ENCODE measurements around the gene MYH3. TPM values are rescaled to one million over a fixed set of nuclear protein-coding genes. Genes with fewer than 3 reads are reported as not detected.

MYH3 gene
- polyA plus RNA-seq (2011; rRNA removed) (1.6 TPM in 2 replicates), polyA plus RNA-seq (2017; fragmentation: RNase III; extraction: RNeasy Plus Mini Kit Qiagen cat#74134 plus additional on column Dnase treatment) (2.1 to 2.6 TPM (median 2.2 TPM) in 3 replicates), polyA minus RNA-seq (2011; rRNA and poly(A)+ RNA removed) (0.66 and 5.0 TPM in 2 replicates)
- polyA plus RNA-seq (2012; cell fraction: cytosol; rRNA removed): 1.1 and 1.4 TPM in 2 replicates
- 3.5 and 4.3 TPM in 2 replicates for polyA plus RNA-seq (2012; cell fraction: nucleus; rRNA removed)

DNA sequence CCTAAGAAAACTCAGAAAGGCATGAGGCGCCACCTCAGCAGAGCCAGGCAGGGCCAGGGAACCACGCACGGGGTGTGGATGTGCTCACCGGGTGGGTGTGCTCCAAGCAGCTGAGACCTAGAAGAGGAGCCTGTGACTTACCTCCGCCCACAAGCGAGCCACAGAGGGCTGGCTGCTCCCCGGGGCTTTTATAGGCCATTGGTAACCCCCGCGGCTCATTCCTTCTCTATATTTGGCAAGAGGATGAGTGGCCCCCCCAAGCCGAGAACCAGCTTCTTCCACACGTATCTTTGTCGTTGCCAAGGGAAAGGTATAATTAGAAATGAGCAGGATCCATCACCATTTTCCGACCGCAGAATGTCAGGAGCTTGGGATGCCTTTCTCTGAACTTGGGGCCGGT, at the start of gene MYH3:
TSS of gene MYH3 (minus strand) at position 162 of the 400 bp plus-strand sequence. CDS start 2,245 bp downstream, outside the sequence.
- no peak within 1 kb of the TSS for H3K4me2 ChIP-seq
- H3K9me3 ChIP-seq: no peaks in the 10 kb centered on the region
- no peak within 1 kb of the TSS for H3K27ac ChIP-seq
- ChIA-PET POLR2A (no interaction called here), CTCF (interaction anchor here (1.2 to 5.6 kb wide), 2 partner anchors 11 to 39 kb away, joined by 3 to 35 read pairs; no protein-coding TSS in a partner anchor)
- FAIRE-seq (no peak), DNase-seq (ENCODE audit: low read depth in 1 of 2, low spot score in 1 of 2) (no peak), ATAC-seq (no peak)
- 80% methylated on average over 15 of the region's 15 CpGs for WGBS (ENCODE audit: missing lambda C conversion rate)
- no peaks in the 10 kb centered on the region for H3K4me1 ChIP-seq
- TF ChIP-seq NR3C1 (IDR thresholded peaks at IDR 0.05): no peak
- no peak for TF ChIP-seq CHD2 (IDR thresholded peaks at IDR 0.05; ENCODE audit: low read length, partially characterized antibody)
- no peak for TF ChIP-seq REST (IDR thresholded peaks at IDR 0.05)
- TF ChIP-seq ZSCAN20 (CRISPR knock-in tag; IDR thresholded peaks at IDR 0.05): no peak
- TF ChIP-seq EHF (CRISPR knock-in tag; IDR thresholded peaks at IDR 0.05): no peak
- no peak for TF ChIP-seq BHLHE40 (IDR thresholded peaks at IDR 0.05; ENCODE audit: low read depth, low read length)
- no peak within 1 kb of the TSS for H3K4me3 ChIP-seq

DNA sequence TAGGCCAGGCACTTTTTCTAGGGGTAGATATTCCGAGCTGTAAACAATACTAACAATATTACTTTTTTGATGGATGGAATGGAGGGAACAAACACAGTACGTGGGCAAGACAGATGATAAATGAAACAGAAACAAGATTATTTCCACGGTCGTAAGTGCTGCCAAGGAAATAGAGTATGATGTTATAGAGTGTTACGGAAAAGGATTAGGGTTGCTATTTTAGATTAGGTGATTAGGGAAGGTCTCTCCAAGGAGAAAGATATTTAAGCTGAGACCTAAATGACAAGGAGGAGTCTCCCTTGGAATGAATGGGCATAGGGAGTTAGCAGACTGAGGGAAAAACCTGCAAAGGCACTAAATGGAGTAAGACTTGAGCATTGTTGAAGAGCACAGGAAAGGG, 48.6 kb upstream of the MYH3 start:
- CTCF ChIA-PET: interaction anchor here (1.0 kb wide), 1 partner anchor 19 kb away, joined by 3 read pairs; no protein-coding TSS in a partner anchor
- no peak for FAIRE-seq
- no peak for DNase-seq (ENCODE audit: low read depth in 1 of 2, low spot score in 1 of 2)
- POLR2A ChIA-PET: interaction anchor here (0.5 kb wide), 1 partner anchor 24 kb away, joined by 3 read pairs; the partner anchor contains the start of gene TMEM220
- no peak overlapping the region for H3K4me2 ChIP-seq
- ATAC-seq: no peak
- H3K9me3 ChIP-seq: no peaks in the 10 kb centered on the region
- no peak overlapping the region for H3K27ac ChIP-seq
- TF ChIP-seq PBX3 (IDR thresholded peaks at IDR 0.05) (no peak), BHLHE40 (IDR thresholded peaks at IDR 0.05; ENCODE audit: low read depth, low read length) (no peak)
- H3K4me1 ChIP-seq: no peaks in the 10 kb centered on the region
- WGBS (ENCODE audit: missing lambda C conversion rate): 92% methylated on average over 5 of the region's 5 CpGs
- H3K4me3 ChIP-seq: no peak overlapping the region

DNA sequence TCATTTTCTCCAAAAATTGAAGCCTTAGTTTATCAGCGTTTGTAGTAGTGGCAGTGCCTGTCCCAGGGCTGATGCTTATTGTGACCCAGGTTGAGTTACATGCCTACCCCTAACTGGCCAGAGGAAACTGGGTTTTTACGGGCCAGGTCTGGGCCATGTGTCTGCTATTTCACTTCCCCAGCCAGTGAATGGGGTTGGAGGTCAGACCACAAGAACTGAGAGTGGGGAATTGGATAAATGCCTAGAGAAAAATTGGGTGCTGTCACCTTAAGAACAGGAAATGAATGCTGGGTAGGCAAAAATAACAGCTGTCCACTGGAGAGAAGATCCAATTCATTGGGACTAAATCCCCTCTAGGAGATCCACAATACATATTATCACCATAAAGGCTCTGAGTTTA, 45.5 kb upstream of the MYH3 start:
- Histone ChIP-seq H3K4me1 (no peaks in the 10 kb centered on the region), H3K9me3 (no peaks in the 10 kb centered on the region), H3K4me2 (no peak overlapping the region), H3K27ac (no peak overlapping the region), H3K4me3 (no peak overlapping the region)
- DNase-seq (ENCODE audit: low read depth in 1 of 2, low spot score in 1 of 2) (no peak), ATAC-seq (no peak), FAIRE-seq (no peak)
- 87% methylated on average over 2 of the region's 2 CpGs for WGBS (ENCODE audit: missing lambda C conversion rate)
- TF ChIP-seq MAFK (IDR thresholded peaks at IDR 0.05; ENCODE audit: partially characterized antibody): peak; percentile 18
- no peak for TF ChIP-seq JUNB (IDR thresholded peaks at IDR 0.05)
- CTCF ChIA-PET: interaction anchor here (1.6 kb wide), 1 partner anchor 10 kb away, joined by 6 read pairs; no protein-coding TSS in a partner anchor
- POLR2A ChIA-PET: no interaction called here

DNA sequence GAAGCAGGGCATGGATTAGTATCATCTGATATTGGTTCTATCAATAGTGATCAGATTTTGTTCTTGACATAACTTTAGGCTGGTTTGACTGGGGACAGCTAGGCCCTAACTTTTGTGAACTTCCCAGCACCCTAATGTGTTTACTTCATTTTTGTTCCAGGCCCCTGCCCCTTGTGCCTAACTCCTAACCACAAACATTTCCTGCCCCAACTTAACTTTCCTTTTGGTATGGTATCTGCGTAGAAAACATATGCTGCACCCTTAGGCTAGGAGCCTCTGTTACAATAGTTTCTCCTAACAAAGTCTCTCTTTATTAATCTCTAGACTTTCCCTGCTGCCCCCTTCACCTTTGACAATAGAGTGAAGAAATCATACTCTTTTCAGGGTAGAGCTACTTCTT, 42.7 kb upstream of the MYH3 start:
- no peak for FAIRE-seq
- H3K4me1 ChIP-seq: peaks cover 15% of the 10 kb centered on the region
- H3K4me2 ChIP-seq: no peak overlapping the region
- H3K4me3 ChIP-seq: no peak overlapping the region
- no peak for TF ChIP-seq NFE2L2 (conservative IDR thresholded peaks at IDR 0.05; ENCODE audit: low read length)
- no peak for TF ChIP-seq CHD2 (IDR thresholded peaks at IDR 0.05; ENCODE audit: low read length, partially characterized antibody)
- no peak for TF ChIP-seq ZC3H11A (IDR thresholded peaks at IDR 0.05)
- no peak for TF ChIP-seq EHF (CRISPR knock-in tag; IDR thresholded peaks at IDR 0.05)
- TF ChIP-seq SREBF2 (IDR thresholded peaks at IDR 0.05): no peak
- TF ChIP-seq TP53 (CRISPR knock-in tag; IDR thresholded peaks at IDR 0.05): no peak
- no peak for TF ChIP-seq CBX2 (IDR thresholded peaks at IDR 0.05; ENCODE audit: borderline replicate concordance, low read depth)
- 93% methylated on average over 1 of the region's 1 CpG for WGBS (ENCODE audit: missing lambda C conversion rate)
- CTCF ChIA-PET: no interaction called here
- no peaks in the 10 kb centered on the region for H3K9me3 ChIP-seq
- DNase-seq (ENCODE audit: low read depth in 1 of 2, low spot score in 1 of 2): no peak
- POLR2A ChIA-PET: no interaction called here
- no peak overlapping the region for H3K27ac ChIP-seq
- no peak for ATAC-seq
